Neural progenitor cell (in vitro differentiated cells): ENCODE measurements around the gene LGALS8.

Experiments used
- CTCF ChIP-seq: fragments of 200-600 bp; sonication (generic); IDR thresholded peaks from 2 replicates; pipeline ENCODE4 v1.5.1; 2017; ENCODE audit warnings: antibody characterized with exemption, mild to moderate bottlenecking
- EZH2 ChIP-seq: fragments of 200-600 bp; sonication (generic); IDR thresholded peaks from 2 replicates; pipeline ENCODE4 v1.6.1; 2017; ENCODE audit warnings: antibody characterized with exemption, mild to moderate bottlenecking, moderate library complexity
- EZH2phosphoT487 ChIP-seq: fragments of 200-600 bp; sonication (generic); IDR thresholded peaks from 2 replicates; pipeline ENCODE4 v1.6.1; 2017; ENCODE audit warnings: antibody characterized with exemption

- no peak for TF ChIP-seq EZH2
- no peak for TF ChIP-seq CTCF
- TF ChIP-seq EZH2phosphoT487: no peak
These were observed 29.7 kb upstream of the LGALS8 start for GRCh38 chr1:236494082-236494481.
